ENCODE measurements around the gene FGFBP3.

Gene FGFBP3, protein sequence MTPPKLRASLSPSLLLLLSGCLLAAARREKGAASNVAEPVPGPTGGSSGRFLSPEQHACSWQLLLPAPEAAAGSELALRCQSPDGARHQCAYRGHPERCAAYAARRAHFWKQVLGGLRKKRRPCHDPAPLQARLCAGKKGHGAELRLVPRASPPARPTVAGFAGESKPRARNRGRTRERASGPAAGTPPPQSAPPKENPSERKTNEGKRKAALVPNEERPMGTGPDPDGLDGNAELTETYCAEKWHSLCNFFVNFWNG

DNA sequence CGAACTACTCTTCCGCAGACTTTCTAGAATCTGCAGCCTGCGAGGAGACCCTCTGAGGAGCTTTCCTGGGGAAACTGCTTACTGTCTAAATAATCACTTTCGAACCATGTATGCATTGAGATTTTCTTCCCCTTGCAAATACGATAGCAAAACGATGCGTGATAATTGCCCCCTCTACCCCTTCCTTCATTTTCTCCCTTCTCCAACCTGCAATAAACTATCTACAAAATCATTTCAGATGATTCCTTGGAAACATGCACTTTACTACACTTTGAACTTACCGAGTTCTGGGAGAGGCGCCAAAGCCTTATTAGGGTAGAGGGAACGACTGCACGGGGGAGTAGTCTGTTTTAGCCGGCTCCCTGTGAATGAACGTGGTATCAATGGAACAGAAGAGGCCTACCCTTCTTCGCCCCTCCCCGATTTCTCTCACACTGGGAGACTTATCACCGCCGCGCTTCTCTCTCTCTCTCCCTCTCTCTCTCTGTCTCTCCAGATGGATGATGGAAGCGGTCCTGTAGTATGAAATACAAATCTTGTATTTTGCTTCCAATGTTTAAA lies at the start of gene FGFBP3:
TSS of gene FGFBP3 (minus strand) at position 370 of the 561 bp plus-strand sequence. CDS start 517 bp downstream, outside the sequence.
- no peak for DNase-seq (ENCODE audit: low read depth, low spot score)

DNA sequence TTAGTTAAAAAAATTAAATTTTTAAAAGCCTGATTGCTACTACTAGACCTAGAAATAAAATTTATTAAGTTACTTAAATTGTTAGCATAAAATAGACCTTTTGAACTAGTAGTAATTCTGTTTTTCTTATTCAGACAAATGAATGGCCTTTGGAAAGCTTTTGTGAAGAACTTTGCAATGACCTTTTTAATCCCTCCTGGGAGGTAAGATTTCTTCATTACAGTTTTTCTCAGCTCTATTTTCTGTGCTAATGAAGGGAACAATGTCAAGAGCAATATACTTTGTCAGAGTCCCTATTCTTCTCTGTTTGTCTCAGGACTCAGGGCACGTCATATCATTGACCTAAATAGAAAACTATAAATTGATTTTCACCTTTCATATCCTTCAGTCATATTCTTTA lies 47.8 kb upstream of the FGFBP3 start:
- DNase-seq (ENCODE audit: low read depth, low spot score): no peak

DNA sequence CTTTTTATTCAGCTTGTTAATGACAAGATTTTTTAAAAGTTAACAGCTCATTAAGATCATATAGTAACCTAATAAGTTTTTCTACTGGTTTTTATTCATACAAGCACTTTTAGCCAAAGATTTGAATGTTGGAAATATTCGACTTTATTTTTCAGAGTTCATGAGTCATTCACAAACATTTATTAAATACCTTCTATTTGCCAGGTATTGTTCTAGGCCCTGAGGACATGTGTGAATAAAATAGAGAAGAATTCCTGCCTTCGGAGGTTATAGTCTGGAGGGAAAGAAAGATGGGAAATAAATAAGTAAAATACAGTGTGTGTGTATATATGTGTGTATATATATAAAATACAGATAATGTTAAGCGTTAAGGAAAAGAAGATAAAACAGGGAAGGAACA lies 45.8 kb upstream of the FGFBP3 start:
- no peak for DNase-seq (ENCODE audit: low read depth, low spot score)

DNA sequence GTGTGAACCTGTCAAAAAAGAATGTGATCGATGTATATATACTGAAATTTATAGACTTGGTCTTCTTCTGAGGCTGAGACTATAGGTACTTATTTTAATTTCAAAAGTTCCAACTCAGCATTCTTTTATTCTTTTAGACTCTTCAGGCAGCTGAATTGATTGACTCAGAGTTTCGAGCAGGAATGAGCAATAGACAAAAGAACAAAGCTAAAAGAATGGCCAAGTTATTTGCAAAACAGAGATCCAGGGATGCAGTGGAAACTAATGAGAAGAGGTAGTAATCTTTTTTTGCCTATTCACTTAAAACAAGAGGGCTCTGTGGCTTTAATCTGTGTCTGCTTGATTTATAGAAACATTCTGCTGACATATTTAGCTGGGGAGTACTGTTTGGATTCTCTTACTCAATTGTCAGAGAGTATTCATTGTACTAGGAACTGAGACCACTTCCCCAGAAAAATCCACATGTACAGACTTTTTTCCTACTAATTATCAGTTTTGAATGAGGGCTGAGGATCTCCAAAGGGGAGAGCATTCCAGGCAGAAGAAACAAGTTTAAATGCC lies 44.4 kb upstream of the FGFBP3 start:
- DNase-seq (ENCODE audit: low read depth, low spot score): no peak

DNA sequence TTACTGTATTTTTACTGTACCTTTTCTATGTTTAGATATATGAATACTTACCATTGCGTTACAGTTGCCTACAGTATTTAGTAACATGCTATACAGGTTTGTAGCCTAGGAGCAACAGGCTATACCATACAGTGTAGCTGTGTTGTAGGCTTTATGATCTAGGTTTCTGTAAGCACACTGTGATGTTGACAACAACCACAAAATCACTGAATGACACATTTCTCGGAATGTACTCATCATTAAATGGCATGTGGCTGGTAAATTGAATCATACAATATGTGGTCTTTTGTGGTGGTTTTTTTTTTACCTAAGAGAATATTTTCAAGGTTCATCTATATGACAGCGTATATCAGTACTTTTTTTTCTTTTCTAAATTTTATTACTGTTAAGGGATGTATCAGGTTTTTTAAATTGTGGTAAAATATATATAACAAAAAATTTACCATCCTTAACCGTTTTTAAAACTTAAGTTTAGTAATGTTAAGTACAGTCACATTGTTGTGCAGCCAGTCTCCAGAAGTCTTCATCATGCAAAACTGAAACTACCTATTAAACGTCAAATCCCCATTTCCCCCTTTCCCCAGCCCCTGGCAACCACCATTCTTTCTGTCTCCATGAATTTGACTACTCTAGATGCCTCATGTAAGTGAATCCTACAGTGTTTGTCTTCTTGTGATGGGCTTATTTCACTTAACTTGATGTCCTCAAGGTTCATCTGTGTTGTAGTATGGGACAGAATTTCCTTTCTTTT lies 35.8 kb upstream of the FGFBP3 start:
- no peak for DNase-seq (ENCODE audit: low read depth, low spot score)

DNA sequence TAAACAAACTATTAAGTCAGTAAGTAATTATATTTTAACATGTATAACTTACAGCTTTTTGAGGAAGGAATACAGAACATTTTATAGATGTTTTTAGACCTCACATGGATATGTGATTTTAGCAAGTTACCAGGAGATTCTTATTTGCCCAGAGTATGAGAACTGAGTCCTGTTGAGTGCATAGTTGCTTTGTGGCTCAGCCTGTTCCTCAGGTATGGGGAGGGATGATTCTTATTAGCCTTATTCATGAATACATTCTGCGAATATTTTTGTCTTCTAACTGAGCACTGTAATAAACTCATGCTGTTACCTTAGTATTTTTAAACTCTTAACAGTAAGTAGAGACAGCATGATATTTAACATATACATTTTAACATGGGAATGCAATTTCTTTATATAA lies 32.1 kb upstream of the FGFBP3 start:
- DNase-seq (ENCODE audit: low read depth, low spot score): no peak

DNA sequence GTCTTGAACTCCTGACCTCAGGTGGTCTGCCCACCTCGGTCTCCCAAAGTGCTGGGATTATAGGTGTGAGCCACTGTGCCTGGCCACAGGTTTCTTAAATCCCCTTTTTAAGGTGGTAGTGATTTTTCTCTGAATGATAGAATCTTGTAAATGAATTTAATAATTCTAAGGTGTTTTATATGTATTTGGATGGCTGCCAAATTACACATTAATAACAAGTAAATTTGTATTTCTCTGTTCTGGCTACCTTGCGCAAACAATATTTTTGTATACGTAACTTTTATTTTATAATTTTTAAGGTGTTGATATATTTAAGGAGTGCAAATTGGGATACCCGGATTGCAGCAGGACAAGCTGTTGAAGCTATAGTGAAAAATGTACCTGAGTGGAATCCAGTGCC lies 30.4 kb upstream of the FGFBP3 start:
- no peak for DNase-seq (ENCODE audit: low read depth, low spot score)

DNA sequence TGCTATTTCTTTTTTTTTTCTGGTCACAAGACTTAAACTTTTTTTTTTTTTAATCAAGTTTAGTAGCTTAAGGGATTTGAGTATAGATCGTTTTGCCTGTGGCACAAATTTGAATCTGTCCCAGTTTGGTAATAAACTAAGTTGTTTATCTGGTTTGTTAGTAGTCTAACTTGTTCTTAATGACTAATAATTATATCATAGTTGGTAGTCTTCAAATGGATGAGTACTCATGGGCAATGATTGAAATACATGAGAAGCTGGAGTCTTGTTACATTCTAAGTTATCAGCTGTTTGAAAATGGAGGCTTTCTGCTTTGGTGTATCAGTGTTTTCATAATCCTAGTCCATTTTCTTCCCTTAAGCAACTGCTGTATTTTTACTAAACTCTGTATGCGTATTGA lies 26.6 kb upstream of the FGFBP3 start:
- no peak for DNase-seq (ENCODE audit: low read depth, low spot score)

DNA sequence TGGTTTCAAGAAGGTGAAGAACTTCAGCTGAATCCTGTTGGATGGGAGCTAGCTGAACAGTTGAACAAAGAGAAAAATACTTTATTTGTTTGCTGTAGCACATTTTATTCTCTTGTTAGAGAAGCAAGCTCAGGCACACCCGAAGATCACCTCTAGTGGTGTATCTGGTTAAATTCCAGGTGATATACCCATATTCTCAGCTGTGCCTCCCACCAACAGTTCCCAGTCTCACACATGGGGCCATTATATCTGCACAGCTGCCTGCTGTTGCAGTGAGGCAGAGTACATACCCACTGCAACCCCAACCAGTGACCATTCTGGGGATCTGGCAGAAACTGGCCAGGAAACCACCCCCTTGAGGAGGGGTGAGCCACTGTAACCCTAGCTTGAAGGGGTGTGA lies 23.5 kb upstream of the FGFBP3 start:
- DNase-seq (ENCODE audit: low read depth, low spot score): no peak

DNA sequence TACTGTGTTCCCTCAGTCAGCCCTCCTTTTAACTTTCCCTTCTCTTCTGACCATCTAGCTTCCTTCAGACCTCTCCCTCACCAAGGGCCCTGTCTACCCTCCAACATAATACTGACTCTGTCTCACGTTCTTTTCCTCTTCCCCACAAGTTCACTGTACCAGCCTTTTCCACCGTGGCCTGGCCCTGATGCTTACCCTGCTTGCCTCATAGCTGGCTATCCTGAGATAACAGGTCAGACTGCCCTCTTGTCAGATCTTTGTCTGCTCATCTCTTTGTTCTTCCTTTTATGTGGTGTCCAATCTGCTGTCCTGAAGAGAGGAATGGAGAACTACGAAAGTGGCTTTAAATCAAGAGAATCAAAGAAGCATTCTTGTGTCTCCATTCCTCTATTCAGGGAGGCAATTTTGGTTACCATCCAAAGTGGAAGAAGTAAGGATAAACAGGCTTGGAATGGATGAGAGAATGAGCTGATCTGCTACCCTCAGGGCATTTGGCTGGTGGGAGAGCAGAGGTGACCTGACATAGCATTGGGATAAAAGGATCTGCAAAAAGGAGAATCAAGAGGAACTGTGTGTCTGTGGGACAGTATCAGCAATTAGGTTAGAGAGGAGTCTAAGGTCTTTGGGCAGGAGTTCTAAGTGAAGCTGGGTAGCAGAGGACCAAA lies 22.4 kb upstream of the FGFBP3 start:
- DNase-seq (ENCODE audit: low read depth, low spot score): no peak

DNA sequence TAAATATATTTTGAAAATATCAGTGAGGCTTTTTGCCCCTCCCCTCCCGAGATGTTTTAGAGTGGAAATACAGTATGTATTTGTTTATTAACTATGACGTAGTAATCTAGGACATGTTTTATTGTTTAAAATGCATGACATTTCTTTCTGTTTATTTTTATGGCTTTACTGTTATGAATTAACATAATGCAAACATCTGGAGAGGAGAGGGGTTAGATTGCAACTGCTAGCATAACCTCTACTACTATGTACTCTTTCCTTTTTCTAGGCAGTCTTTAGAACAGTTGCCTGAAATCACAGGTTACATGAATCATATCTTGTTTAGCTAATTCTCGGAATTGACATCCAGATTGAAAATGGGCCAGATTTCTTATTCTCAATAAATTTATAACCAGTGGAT lies 21.7 kb upstream of the FGFBP3 start:
- DNase-seq (ENCODE audit: low read depth, low spot score): no peak

DNA sequence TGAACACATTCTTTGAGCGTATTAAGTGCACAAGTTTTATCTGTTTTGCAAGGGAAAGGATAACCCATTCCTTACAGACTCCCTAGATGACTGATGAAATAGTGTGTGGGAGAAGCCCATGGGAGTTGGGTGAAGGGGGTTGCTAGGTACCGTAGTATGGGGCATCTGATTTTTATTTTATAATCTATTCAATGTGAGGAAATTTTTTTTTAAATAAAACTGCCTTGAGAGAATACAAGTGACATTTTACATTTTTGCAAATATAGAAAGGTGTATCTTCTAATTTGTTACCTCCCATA lies 15.7 kb upstream of the FGFBP3 start:
- no peak for DNase-seq (ENCODE audit: low read depth, low spot score)

DNA sequence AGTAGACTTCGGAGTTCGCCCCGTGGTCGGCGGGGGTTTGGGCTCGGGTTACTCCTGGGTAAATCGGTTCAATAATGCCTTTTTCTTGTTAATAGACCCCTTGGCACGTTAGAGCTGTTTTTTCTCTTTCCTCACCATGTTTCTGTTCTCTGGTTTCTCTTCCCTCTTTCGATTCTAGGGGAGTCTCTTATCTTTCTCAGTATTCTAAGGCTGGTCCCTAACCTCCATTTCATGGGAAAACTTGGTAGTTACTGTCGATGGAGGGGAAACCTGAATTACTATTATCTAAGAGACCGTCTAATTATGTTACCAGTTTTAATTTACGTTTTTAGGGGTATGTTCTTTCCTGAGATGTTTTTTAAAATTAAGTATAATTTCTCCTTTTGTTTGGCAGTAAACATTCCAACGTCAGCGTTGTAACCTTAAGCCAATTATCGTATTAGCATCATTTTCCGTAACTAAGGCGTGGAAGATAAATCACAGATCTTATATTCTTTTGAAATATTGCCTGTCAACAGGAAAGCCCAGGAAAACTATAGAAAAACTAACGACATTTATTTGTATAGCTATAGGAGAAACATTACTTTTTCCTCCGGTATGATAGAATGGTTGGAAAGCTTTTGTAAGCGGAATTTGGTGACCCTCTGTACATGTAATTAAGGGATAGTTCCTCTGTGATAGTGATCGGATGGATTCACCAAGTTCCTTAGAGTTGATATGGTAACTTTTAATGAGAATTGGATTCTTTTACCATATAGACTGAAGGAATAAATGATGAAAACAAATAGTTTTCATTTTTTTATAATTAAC lies 15.1 kb upstream of the FGFBP3 start:
- DNase-seq (ENCODE audit: low read depth, low spot score): no peak

DNA sequence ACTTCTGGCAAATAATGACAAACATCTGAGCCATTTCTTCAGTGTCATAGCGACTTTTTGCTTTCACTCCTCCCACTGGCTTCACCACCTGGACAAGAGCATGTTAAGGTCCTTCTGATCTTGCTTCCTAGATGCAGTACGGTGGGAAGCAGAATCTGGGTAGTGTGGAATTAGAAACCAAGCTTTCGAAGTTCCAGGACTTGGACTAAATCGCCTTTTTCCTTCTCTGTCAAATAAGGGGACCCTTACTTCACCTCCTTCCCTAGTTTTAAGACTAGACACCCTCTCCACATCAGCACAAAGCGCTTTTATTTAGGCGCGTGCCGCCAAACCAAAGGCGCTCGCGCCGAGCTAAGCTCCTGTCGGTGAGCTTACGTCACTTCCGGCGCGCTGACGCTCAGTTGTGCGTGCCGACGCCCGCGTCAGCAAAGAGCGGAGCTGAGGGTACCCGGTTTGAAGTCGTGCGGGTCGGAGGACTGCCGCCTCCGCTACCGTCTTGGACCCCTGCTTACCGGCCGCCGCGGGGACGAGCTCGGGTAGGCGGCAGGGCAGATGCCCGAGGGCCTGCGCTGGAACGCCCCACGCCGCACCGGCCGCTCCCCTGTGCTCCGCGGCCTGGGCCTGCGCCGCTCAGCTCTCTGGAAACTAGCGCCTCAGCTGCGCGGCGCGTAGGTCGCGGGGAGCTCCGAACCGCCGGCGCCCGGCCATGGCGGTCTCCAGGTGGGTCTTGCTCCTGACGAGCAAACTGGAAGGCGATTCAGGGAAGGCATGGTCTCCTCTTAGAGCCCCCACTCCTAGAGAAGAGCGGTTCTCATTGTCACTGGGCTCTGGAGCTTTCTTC lies 14.3 kb upstream of the FGFBP3 start, which contains the start of gene BTAF1:
TSS of gene BTAF1 (plus strand) at position 400 of the 841 bp plus-strand sequence. CDS start at position 707, 307 bp downstream.
- peak; percentile 79 for DNase-seq (ENCODE audit: low read depth, low spot score)

DNA sequence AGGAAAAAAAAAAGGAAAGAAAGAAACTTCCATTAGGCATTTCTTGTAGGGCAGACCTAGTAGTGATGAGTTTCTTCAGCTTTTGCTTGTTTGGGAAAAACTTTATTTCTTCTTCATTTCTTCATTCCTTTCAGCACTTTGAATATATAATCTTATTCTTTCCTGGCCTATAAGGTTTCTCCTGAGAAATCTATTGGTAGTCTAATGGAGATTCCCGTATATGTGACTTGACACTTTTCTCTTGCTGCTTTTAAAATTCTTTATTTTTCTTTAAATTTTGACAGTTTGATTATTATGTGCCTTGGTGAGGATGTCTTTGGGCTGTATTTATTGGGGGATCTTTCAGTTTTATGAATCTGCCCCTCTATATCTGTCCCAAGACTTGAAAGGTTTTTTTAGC lies 10.4 kb upstream of the FGFBP3 start:
- DNase-seq (ENCODE audit: low read depth, low spot score): no peak

DNA sequence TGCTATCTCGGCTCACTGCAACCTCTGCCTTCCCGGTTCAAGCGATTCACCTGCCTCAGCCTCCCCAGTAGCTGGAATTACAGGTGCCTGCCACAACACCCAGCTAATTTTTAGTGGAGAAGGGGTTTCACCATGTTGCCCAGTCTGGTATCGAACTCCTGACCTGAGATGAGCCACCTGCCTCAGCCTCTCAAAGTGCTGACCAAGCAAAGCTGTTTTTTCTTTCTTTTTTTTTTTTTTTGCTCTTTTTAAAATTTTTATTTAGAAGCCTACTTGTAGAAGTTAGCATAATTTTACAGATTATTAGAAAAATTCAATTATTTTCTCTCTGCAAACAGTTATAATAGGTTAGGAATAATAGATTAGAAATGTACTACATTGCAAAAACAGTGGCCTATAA lies 1.2 kb upstream of the FGFBP3 start:
- DNase-seq (ENCODE audit: low read depth, low spot score): no peak

DNA sequence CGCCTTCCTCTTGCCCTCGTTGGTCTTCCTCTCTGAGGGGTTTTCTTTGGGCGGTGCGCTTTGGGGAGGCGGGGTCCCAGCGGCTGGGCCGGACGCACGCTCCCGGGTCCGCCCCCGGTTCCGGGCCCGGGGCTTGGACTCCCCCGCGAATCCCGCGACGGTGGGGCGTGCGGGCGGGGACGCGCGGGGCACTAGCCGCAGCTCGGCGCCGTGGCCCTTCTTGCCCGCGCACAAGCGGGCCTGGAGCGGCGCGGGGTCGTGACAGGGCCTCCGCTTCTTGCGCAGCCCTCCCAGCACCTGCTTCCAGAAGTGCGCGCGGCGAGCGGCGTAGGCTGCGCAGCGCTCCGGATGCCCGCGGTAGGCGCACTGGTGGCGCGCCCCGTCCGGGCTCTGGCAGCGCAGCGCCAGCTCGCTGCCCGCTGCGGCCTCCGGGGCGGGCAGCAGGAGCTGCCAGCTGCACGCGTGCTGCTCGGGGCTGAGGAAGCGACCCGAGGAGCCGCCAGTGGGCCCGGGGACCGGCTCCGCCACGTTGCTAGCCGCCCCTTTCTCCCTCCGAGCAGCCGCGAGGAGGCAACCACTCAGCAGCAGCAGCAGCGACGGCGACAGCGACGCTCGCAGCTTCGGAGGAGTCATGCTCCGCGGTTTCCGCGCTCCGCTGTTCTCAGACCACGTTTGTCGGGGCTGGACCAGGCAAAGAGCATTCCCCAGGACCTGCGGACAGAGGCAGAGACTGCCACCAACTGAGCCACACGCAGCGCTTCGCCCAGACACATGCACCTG lies 759 bp downstream of the FGFBP3 start:
- DNase-seq (ENCODE audit: low read depth, low spot score): no peak

DNA sequence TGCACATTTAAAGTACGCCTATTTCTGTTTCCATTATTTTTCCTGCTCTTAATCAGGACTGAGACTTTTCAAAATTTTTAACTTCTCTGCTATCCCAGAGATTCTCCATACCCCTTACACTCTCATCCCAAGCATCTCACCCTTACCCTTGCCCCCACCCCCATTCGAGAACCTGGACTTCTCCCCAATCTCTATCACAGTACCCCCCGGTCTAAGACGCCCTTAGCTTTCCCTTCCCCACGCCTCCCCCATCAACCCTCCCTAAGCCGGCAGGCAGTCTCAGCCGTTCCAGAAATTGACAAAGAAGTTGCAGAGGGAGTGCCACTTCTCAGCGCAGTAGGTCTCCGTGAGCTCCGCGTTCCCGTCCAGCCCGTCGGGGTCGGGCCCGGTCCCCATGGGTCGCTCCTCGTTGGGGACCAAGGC lies 1.4 kb downstream of the FGFBP3 start:
- DNase-seq (ENCODE audit: low read depth, low spot score): no peak

DNA sequence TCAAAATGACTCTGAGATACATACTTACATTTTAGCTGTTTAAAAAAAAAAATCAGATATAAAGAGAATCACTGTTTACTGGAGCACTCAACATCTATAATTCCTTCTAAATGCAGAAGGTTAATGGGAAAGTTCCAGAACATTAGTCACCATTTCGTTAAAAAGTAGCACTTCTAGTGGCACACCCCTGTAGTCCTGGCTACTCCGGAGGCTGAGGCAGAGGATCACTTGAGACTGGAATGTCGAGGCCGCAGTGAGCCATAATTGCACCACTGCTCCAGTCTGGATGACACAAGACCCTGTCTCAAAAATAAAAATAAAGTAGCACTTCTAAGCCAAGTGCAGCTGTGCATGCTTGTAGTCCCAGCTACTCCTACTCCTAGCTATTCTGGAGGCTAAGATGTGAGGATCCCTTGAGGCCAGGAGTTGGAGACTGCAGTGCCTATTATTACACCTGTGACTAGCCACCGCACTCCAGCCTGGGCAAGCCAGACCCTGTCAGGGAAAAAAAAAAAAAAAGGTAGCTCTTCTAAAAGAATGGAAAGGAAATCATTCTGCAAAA lies 2.2 kb downstream of the FGFBP3 start:
- no peak for DNase-seq (ENCODE audit: low read depth, low spot score)
